Loucy (cell line): Measurements from ENCODE around the gene ASTN2.

Source experiments
- EZH2phosphoT487 ChIP-seq: fragments of 200-600 bp; IDR thresholded peaks from 2 replicates; pipeline ENCODE4 v1.6.1; 2018; ENCODE audit warnings: antibody characterized with exemption, mild to moderate bottlenecking, moderate library complexity, borderline replicate concordance
- TF ChIP-seq, protein P1 (sequence below): fragments of 200-600 bp; sonication (generic); conservative IDR thresholded peaks from 2 replicates; pipeline ENCODE4 v1.5.1; 2014; ENCODE audit warnings: mild to moderate bottlenecking, antibody characterized with exemption, low read length

DNA sequence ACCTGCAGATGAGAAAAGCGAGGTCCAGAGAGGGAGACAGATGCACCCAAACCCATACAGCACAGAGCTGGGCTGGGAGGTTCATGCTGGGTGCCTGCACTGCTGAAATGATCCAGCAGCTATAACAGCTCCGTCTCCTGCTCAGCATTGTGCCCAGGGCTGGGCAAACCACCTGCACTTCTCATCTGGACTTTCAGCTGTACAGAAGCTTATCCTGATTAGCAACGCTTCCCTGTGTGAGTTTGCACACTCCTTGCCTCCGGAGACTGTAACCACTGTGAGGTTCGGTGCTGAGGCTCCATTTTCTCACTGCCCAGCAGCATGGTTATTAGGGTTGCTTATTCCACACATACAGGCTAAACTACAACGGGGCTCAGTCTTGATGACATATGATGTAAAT lies 326.1 kb downstream of the ASTN2 start:
- TF ChIP-seq, protein P1, sequence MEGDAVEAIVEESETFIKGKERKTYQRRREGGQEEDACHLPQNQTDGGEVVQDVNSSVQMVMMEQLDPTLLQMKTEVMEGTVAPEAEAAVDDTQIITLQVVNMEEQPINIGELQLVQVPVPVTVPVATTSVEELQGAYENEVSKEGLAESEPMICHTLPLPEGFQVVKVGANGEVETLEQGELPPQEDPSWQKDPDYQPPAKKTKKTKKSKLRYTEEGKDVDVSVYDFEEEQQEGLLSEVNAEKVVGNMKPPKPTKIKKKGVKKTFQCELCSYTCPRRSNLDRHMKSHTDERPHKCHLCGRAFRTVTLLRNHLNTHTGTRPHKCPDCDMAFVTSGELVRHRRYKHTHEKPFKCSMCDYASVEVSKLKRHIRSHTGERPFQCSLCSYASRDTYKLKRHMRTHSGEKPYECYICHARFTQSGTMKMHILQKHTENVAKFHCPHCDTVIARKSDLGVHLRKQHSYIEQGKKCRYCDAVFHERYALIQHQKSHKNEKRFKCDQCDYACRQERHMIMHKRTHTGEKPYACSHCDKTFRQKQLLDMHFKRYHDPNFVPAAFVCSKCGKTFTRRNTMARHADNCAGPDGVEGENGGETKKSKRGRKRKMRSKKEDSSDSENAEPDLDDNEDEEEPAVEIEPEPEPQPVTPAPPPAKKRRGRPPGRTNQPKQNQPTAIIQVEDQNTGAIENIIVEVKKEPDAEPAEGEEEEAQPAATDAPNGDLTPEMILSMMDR: no peak
- no peak for TF ChIP-seq EZH2phosphoT487
